MCF 10A (cell line): ENCODE measurements around the gene DAGLA. TPM values are rescaled to one million over a fixed set of nuclear protein-coding genes. Genes with fewer than 3 reads are reported as not detected.

Experiments
- BruUV-seq: library from RNA; stranded (reverse); fragments of 400-500 nt; replicated peaks from 2 replicates; lab custom pipeline; 2021; lab: Mats Ljungman, UMichigan
- CTCF ChIA-PET: fragments of 300-600 bp; sonication (Branson Sonifier 250); formaldehyde crosslinking; extraction: SDS; loops from one replicate; lab custom pipeline; 2021; ENCODE audit warnings: antibody characterized with exemption, inconsistent platforms; lab: Yijun Ruan, JAX
- POLR2A ChIA-PET: fragments of 300-600, 350-650 bp; sonication (Branson Sonifier 250); formaldehyde crosslinking; extraction: SDS; loops from one replicate; lab custom pipeline; 2020; ENCODE audit warnings: antibody characterized with exemption, inconsistent platforms; lab: Yijun Ruan, JAX
- DNase-seq: peaks from one replicate; pipeline ENCODE4 v3.0.0-alpha.2; 2018; ENCODE audit not compliant: unreplicated experiment
- H3K27ac Mint-ChIP-seq: one replicate; pipeline ENCODE4 v1.8.0; 2022; ENCODE audit warnings: mild to moderate bottlenecking, low read depth, mixed read lengths; ENCODE audit not compliant: unreplicated experiment
- H3K27me3 Mint-ChIP-seq: one replicate; pipeline ENCODE4 v1.8.0; 2022; ENCODE audit warnings: mixed read lengths; ENCODE audit not compliant: insufficient read depth, unreplicated experiment
- H3K36me3 Mint-ChIP-seq: one replicate; pipeline ENCODE4 v1.8.0; 2022; ENCODE audit warnings: mild to moderate bottlenecking, moderate library complexity, mixed read lengths; ENCODE audit not compliant: insufficient read depth, unreplicated experiment
- H3K4me1 Mint-ChIP-seq: one replicate; pipeline ENCODE4 v1.8.0; 2022; ENCODE audit warnings: mixed read lengths; ENCODE audit not compliant: insufficient read depth, unreplicated experiment
- H3K4me3 Mint-ChIP-seq: one replicate; pipeline ENCODE4 v1.8.0; 2022; ENCODE audit warnings: mild to moderate bottlenecking, moderate library complexity, mixed read lengths; ENCODE audit not compliant: unreplicated experiment
- H3K9me3 Mint-ChIP-seq: one replicate; pipeline ENCODE4 v1.8.0; 2022; ENCODE audit warnings: mixed read lengths; ENCODE audit not compliant: unreplicated experiment
- CTCF ChIP-seq: fragments of 200-600 bp; IDR thresholded peaks from one replicate; pipeline ENCODE4 v1.8.0; 2022; ENCODE audit warnings: antibody characterized with exemption, mild to moderate bottlenecking; ENCODE audit not compliant: unreplicated experiment
- intact Hi-C: fragments of 100-400 bp; cut with micrococcal nuclease; formaldehyde crosslinking; loops from 2 replicates; pipeline ENCODE4 v1.14.1; 2022
- total RNA-seq: library from RNA; stranded (reverse); gene quantifications from 2 replicates; pipeline ENCODE4 v1.2.3, GENCODE V29; 2022

The DAGLA gene
- total RNA-seq, 1 experiment from 2014 or later, result 1.5 TPM

- no TSS peak for BruUV-seq
- Mint-ChIP-seq H3K27me3 (peaks cover 19% of the 10 kb centered on the region), H3K4me3 (no peak overlapping the region), H3K9me3 (no peaks in the 10 kb centered on the region), H3K27ac (no peak overlapping the region), H3K36me3 (no peaks in the 10 kb centered on the region), H3K4me1 (peaks cover 5% of the 10 kb centered on the region)
- TF ChIP-seq CTCF, result no peak
- intact Hi-C loops, result no loop called here
- CTCF ChIA-PET, result interaction anchor here (0.6 to 2.4 kb wide), 7 partner anchors 17 to 1782 kb away, joined by 4 to 12 read pairs (median 4); no protein-coding TSS in a partner anchor
- POLR2A ChIA-PET, result no interaction called here
- DNase-seq, result no peak
Measured at GRCh38 chr11:61750631-61751273, 70.6 kb downstream of the DAGLA start.

- intact Hi-C loops, result no loop called here
- Mint-ChIP-seq H3K27me3 (peaks cover 19% of the 10 kb centered on the region), H3K36me3 (no peaks in the 10 kb centered on the region), H3K27ac (no peak overlapping the region), H3K4me3 (no peak overlapping the region), H3K4me1 (peaks cover 9% of the 10 kb centered on the region), H3K9me3 (no peaks in the 10 kb centered on the region)
- CTCF ChIA-PET, result interaction anchor here (0.6 to 2.4 kb wide), 5 partner anchors 8 to 1783 kb away, joined by 3 to 12 read pairs (median 4); partner anchors contain the start of genes CPSF7 and SDHAF2
- BruUV-seq, result no TSS peak
- TF ChIP-seq CTCF, result no peak
- POLR2A ChIA-PET, result interaction anchor here (0.6 kb wide), 1 partner anchor 97 kb away, joined by 3 read pairs; no protein-coding TSS in a partner anchor
- DNase-seq, result no peak
Measured at GRCh38 chr11:61751384-61751783, 71.2 kb downstream of the DAGLA start.

GRCh38 chr11:61752117-61752924 is 72.1 kb downstream of the DAGLA start, which contains the start of gene MYRF:
MYRF (plus strand) TSS chr11:61752636; CDS start chr11:61752745, 109 bp downstream.
- peaks cover 19% of the 10 kb centered on the region for H3K27me3 Mint-ChIP-seq
- DNase-seq, result no peak
- no peak within 1 kb of the TSS for H3K27ac Mint-ChIP-seq
- ChIA-PET POLR2A (no interaction called here), CTCF (interaction anchor here (0.6 to 0.7 kb wide), 3 partner anchors 47 to 323 kb away, joined by 3 read pairs; partner anchors contain the start of genes CPSF7 and SDHAF2)
- no peaks in the 10 kb centered on the region for H3K36me3 Mint-ChIP-seq
- H3K9me3 Mint-ChIP-seq, result no peaks in the 10 kb centered on the region
- no peak within 1 kb of the TSS for H3K4me3 Mint-ChIP-seq
- intact Hi-C loops, result no loop called here
- TF ChIP-seq CTCF, result peak; percentile 35
- peaks cover 12% of the 10 kb centered on the region for H3K4me1 Mint-ChIP-seq
- BruUV-seq, result no TSS peak
